HG03439 (cell line): Measurements from ENCODE around the gene USP37.

Experiments
- ATAC-seq: cut with Tn5 transposase; IDR thresholded peaks from one replicate; pipeline ENCODE4 v1.9.1; 2021; ENCODE audit warnings: mild to moderate bottlenecking, moderate library complexity; ENCODE audit not compliant: unreplicated experiment

Gene USP37

GRCh38 chr2:218435003-218435982 is 132.9 kb downstream of the USP37 start:
- no peak for ATAC-seq

GRCh38 chr2:218434456-218434855 is 133.7 kb downstream of the USP37 start:
- ATAC-seq: no peak

DNA sequence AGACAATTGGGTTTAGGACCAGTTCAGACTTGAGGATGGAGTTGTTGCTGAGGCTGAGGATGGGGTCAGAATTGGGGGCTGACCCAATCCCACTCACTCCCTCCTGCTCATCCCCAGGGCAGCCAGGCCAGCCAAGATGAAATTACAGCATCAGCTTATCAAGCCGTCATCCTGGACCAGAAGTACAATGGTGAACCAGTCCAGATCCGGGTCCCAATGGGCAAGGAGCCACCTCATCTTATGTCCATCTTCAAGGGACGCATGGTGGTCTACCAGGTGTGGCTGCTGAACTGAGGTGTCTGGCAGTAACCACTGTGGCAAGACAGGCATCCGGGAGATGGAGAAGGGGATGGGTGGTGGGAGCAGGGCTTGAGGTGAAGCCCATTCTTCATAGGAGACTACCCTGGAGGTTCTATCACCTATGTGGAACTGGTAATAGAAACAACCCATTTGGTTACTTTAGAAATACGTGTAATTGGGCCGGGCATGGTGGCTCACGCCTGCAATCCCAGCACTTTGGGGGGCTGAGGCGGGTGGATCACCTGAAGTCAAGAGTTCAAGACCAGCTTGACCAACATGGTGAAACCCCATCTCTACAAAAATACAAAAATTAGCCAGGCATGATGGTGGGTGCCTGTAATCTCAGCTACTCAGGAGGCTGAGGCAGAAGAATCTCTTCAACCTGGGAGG is 135.3 kb downstream of the USP37 start:
- ATAC-seq: no peak

GRCh38 chr2:218431878-218432277 is 136.3 kb downstream of the USP37 start:
- no peak for ATAC-seq

DNA sequence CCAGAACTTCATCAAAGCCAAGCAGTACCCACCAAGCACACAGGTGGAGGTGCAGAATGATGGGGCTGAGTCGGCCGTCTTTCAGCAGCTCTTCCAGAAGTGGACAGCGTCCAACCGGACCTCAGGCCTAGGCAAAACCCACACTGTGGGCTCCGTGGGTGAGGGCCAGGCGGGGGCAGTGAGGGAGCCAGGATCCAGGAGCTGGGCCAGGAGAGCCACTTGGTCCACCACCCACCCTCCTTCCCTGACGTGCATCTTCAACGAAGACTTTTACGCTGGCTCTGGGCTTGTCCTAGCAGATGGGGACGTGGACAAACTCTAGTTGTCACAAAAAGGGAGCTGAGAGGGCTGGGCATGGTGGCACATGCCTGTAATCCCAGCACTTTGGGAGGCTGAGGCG is 137.4 kb downstream of the USP37 start:
- ATAC-seq: no peak

- no peak for ATAC-seq
Measured at GRCh38 chr2:218429911-218430692, 138.0 kb downstream of the USP37 start.

GRCh38 chr2:218428846-218429558 is 139.1 kb downstream of the USP37 start:
- no peak for ATAC-seq

DNA sequence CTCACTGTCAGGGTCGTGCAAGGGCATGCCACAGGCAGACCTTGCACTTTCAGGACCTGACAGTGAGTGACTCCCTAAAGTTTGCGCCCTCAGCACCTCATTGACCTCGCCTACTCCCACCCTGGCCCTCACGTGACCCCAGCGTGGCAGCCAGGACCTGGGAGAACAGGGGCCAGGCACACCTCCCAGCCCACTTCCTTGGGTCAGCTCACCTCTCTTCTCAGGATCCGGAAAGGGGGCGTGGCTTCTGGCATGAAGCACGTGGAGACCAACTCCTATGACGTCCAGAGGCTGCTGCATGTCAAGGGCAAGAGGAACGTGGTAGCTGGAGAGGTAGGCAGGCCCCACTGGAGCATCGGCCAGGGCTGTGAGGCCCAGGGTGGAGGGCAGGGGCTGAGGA is 140.4 kb downstream of the USP37 start:
- no peak for ATAC-seq

DNA sequence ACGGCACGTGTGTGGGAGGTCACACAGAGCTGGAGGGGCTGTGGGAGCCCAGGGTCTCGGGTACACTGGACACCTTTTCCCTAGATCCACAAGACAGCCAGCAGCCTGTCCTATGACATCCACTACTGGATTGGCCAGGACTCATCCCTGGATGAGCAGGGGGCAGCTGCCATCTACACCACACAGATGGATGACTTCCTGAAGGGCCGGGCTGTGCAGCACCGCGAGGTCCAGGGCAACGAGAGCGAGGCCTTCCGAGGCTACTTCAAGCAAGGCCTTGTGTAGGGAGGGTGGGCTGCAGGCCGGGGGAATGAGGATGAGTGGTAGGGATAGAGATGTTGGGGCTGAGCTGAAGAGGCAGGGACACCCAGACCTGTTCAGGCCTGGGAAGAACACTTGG is 142.6 kb downstream of the USP37 start:
- ATAC-seq: no peak

GRCh38 chr2:218423584-218423983 is 144.6 kb downstream of the USP37 start:
- ATAC-seq: no peak

DNA sequence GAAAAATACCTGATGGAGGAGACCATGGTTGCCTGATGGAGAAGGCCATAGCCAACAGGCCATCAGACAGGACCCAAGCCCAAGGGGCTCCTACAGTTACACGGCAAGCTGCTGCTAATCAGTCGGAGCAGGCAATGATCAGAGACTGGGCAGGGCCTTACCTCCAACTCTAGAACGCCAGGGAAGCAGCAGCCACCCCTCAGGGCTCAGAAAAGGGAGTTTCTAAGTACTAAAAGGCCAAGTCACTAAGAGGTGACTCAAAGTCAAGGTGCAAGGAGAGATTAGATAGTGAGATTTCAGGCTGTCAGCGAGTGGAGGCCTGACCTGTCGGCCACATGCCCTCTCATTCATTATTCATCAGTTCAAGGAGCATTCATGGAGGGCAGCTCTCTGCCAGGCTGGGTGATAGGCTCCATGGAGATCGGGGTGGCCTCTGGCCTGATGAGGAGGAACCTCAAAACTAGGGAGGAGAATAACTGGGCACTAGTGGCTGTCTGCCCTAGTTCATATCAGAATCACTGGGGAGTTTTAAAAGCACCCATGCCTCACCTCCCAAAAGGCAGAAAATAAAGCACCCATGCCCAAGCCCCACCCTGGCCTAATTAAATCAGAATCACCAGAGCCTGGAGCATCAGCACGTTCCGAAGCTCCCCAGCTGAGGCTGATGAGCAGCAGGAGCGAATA is 145.6 kb downstream of the USP37 start:
- ATAC-seq: no peak

DNA sequence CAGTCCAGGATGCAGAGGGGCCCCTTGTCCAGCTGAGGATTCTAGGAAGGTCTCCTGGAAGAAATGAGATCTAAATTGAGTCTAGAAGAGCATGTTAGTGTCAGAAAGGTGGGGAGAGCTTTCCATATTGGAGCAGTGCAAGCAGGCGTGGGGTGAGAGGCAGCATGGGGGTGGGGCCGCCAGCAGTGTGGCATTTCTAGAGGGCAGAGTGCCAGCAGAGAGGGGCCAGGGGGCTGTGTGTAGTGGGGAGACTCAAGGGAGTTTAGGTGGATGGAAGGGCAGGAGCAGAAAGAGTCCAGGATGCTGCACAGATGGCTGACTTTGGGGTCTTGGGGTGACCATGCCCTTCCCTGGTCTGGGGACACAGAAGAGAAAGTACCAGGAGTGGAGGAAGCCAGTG is 147.1 kb downstream of the USP37 start:
- ATAC-seq: no peak

DNA sequence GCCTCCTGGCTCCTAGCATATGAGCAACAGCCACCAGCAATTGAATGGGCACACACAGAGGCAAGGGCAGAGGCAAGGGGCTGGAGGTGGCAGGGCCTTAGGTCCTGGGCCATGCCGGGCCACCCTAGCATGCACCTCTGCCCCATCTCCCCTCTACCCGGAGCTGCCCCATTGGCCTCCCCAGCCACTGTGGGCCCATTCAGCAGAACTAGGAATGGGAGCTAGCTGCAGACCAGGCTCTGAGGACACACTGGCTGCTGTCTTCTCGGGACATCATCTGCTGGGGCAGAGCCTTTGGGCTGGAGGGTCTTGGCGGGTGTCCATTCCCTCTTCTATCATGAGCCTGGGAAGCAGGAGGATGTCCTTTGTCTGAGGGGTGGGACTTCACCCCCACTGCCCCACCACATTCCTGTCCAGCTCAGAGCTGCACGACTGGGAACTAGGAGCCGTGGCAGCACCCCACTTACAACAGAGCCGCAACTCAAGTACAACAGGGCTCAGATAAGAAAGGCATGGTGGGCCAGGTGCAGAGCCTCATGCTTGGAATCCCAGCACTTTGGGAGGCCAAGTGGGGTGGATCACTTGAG is 148.4 kb downstream of the USP37 start:
- ATAC-seq: no peak

DNA sequence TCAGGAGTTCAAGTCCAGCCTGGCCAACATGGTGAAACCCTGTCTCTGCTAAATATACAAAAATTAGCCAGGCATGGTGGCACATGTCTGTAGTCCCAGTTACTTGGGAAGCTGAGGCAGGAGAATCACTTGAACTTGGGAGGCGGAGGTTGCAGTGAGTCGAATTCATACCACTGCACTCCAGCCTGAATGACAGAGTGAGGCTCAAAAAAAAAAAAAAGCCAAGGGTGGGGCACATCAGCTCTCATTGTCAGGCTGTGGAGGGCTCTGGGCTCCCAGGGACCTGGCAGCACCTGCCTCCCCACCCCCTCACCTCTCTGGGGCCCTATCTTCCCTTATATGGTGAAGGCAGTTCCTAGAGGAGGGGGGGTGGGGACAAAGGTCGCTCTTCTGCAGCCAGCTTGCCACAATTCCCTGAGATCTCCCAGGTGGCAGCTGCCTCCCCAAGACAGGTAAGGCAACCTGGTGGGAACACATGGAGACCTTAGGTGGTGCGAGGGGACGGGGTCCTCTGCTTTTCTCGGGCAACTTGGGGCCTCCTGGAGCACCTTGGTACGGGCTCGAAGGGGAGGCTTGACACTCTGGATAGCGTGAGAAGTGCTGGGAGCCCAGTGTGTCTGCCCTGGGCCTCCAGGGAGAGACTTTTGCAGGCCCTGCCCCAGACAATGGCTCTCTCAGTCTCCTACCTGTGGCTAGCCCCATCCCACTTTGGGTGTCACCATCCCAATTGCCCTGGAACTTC is 149.3 kb downstream of the USP37 start, which contains the start of gene VIL1:
Gene VIL1, plus strand, starts transcription at position 407 of the 742 bp plus-strand sequence. CDS start 4,656 bp downstream, outside the sequence.
- ATAC-seq: no peak

DNA sequence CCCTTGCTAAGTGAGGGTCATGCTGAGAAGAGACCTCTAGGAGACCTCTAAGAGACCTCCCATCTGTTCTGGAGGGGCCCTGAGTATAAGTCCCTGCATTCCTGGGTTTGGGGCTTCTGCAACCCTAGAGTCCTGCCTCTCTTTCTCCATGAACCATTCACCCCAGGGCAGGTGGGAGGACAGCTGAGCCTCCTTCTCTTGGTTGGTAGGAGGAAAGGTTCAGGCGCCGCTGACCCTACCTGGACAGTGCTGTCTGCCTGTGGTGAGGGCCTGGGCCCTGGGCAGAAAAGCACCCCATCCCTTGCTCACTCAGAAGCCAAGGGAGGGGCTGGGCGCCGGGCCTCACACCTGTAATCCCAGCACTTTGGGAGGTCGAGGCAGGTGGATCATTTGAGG is 149.8 kb downstream of the USP37 start:
- ATAC-seq: no peak

DNA sequence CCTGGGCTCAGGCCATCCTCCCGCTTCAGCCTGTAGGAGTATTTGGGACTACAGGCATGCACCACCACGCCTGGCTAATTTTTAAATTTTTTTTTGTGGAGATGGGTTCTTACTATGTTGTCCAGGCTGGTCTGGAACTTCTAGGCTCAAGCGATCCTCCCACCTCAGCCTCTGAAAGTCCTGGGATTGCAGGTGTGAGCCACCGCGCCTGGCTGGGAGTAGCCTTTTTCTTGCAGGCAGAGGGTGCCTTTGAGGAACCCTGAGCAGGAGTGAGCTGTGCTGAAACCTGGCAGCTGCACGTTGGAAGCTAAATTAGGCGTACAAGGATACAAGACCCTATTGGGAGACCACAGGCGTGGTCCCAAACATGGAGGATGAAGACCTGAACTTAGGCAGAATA is 160.4 kb downstream of the USP37 start:
- ATAC-seq: no peak

- ATAC-seq: no peak
Measured at GRCh38 chr2:218406949-218407618, 161.1 kb downstream of the USP37 start.

- peak; percentile 65 for ATAC-seq
Measured at GRCh38 chr2:218406209-218406948, 161.8 kb downstream of the USP37 start.
